Parathyroid adenoma (tissue), 2 donors: Measurements from ENCODE around the gene SNX24.
"Not testable (repeated sequence)": the region's sequence is repeated elsewhere in the genome, so short reads cannot be mapped to it uniquely, and the experiment has no call there.

Experiments used
- H2AFZ ChIP-seq: fragments of 300-600 bp; sonication (generic); one replicate; pipeline ENCODE4 v1.7.0; 2017; ENCODE audit warnings: antibody characterized with exemption, mild to moderate bottlenecking
- H3K27ac ChIP-seq: fragments of 300-600 bp; sonication (generic); one replicate; pipeline ENCODE4 v1.7.0; 2017
- H3K27me3 ChIP-seq: fragments of 300-600 bp; sonication (generic); one replicate; pipeline ENCODE4 v1.7.0; 2017; ENCODE audit warnings: low read length; ENCODE audit not compliant: control insufficient read depth, insufficient read depth
- H3K36me3 ChIP-seq: fragments of 300-600 bp; sonication (generic); one replicate; pipeline ENCODE4 v1.7.0; 2017; ENCODE audit warnings: low read length; ENCODE audit not compliant: control insufficient read depth, insufficient read depth
- H3K4me1 ChIP-seq: fragments of 300-600 bp; sonication (generic); one replicate; pipeline ENCODE4 v1.7.0; 2017; ENCODE audit warnings: control low read depth
- H3K4me2 ChIP-seq: fragments of 300-600 bp; sonication (generic); one replicate; pipeline ENCODE4 v1.7.0; 2017; ENCODE audit warnings: low read length
- H3K4me3 ChIP-seq: fragments of 300-600 bp; sonication (generic); one replicate; pipeline ENCODE4 v1.7.0; 2017; ENCODE audit warnings: low read depth, low read length
- H3K79me2 ChIP-seq: fragments of 300-600 bp; sonication (generic); one replicate; pipeline ENCODE4 v1.7.0; 2017; ENCODE audit warnings: control low read depth
- H3K9ac ChIP-seq: fragments of 300-600 bp; sonication (generic); one replicate; pipeline ENCODE4 v1.7.0; 2017; ENCODE audit warnings: mild to moderate bottlenecking
- H3K9me3 ChIP-seq: fragments of 300-600 bp; sonication (generic); one replicate; pipeline ENCODE4 v1.7.0; 2017; ENCODE audit warnings: low read length; ENCODE audit not compliant: control insufficient read depth
- TF ChIP-seq, protein P1 (sequence below): fragments of 300-600 bp; sonication (generic); IDR thresholded peaks from one replicate; pipeline ENCODE4 v1.7.0; 2017; ENCODE audit warnings: antibody characterized with exemption, mild to moderate bottlenecking
- donor health status: primary hyperparathyroidism.

SNX24 gene

DNA sequence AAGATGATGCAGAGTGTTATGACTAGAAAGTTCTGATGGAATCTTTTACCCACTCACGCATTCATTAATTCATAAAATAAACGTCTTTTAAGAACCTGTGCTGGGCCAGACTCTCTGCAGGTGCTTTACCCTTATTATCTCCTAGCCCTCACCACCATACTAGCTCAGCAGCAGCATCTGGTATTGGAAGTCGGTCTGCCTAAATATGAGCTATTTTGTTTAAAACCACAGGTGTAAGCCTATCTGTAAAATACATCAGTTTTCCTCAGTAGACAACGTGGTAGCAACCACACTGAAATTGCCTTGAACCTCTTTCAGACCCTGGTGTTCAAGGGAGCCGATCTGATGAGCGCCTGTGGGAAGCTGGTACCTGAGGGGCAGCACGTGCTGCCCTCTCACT, 121.7 kb downstream of the SNX24 start:
- H3K4me3 ChIP-seq, result no peak overlapping the region
- H3K9me3 ChIP-seq, result no peaks in the 10 kb centered on the region
- no peak overlapping the region for H3K4me2 ChIP-seq
- H2AFZ ChIP-seq, result no peak overlapping the region
- peaks cover 2% of the 10 kb centered on the region for H3K79me2 ChIP-seq
- no peaks in the 10 kb centered on the region for H3K36me3 ChIP-seq
- H3K27ac ChIP-seq, result no peak overlapping the region
- H3K4me1 ChIP-seq, result no peaks in the 10 kb centered on the region
- H3K9ac ChIP-seq, result no peak overlapping the region
- H3K27me3 ChIP-seq, result no peaks in the 10 kb centered on the region
- TF ChIP-seq, protein P1, sequence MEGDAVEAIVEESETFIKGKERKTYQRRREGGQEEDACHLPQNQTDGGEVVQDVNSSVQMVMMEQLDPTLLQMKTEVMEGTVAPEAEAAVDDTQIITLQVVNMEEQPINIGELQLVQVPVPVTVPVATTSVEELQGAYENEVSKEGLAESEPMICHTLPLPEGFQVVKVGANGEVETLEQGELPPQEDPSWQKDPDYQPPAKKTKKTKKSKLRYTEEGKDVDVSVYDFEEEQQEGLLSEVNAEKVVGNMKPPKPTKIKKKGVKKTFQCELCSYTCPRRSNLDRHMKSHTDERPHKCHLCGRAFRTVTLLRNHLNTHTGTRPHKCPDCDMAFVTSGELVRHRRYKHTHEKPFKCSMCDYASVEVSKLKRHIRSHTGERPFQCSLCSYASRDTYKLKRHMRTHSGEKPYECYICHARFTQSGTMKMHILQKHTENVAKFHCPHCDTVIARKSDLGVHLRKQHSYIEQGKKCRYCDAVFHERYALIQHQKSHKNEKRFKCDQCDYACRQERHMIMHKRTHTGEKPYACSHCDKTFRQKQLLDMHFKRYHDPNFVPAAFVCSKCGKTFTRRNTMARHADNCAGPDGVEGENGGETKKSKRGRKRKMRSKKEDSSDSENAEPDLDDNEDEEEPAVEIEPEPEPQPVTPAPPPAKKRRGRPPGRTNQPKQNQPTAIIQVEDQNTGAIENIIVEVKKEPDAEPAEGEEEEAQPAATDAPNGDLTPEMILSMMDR, result no peak

DNA sequence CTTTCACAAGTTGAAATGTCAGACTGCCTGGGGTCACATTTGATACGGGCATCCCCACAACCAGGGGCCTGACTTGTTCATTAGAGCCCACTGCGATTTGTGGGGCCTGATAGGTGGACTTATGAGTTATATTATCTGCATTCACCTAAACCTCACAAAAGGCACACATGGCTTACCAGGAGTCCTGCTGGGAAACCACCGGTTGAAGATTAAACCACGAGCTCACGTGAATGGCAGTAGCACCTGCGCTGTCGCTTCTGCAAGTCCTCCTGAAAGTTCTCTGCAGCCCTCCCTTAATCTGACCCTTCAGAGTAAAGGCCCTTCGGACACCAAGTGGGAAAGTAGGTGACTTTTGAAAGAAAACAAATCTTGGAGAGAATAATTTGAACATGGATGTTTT, 122.2 kb downstream of the SNX24 start:
- Histone ChIP-seq H3K27me3 (no peaks in the 10 kb centered on the region), H3K79me2 (peaks cover 2% of the 10 kb centered on the region), H2AFZ (no peak overlapping the region), H3K27ac (no peak overlapping the region), H3K4me3 (no peak overlapping the region), H3K9ac (no peak overlapping the region), H3K4me2 (no peak overlapping the region), H3K9me3 (no peaks in the 10 kb centered on the region), H3K4me1 (no peaks in the 10 kb centered on the region), H3K36me3 (no peaks in the 10 kb centered on the region)
- TF ChIP-seq, protein P1, result no peak

DNA sequence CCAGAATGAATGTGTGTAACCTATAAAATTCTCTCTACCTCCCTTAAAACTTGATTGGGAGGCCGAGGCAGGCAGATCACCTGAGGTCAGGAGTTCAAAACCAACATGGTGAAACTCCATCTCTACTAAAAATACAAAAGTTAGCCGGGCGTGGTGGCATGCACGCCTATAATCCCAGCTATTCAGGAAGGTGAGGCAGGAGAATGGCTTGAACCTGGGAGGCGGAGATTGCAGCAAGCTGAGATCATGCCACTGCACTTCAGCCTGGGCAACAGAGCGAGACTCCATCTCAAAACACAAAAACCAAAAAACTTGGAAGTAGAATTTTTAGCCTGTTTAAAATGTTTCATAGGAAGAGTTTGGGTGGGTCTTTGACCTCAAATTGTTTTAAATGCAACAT, 122.6 kb downstream of the SNX24 start:
- not testable (repeated sequence) for H3K27ac ChIP-seq, H2AFZ ChIP-seq, H3K4me3 ChIP-seq, H3K4me1 ChIP-seq, H3K27me3 ChIP-seq, H3K9ac ChIP-seq, H3K36me3 ChIP-seq, H3K4me2 ChIP-seq, H3K79me2 ChIP-seq, H3K9me3 ChIP-seq

DNA sequence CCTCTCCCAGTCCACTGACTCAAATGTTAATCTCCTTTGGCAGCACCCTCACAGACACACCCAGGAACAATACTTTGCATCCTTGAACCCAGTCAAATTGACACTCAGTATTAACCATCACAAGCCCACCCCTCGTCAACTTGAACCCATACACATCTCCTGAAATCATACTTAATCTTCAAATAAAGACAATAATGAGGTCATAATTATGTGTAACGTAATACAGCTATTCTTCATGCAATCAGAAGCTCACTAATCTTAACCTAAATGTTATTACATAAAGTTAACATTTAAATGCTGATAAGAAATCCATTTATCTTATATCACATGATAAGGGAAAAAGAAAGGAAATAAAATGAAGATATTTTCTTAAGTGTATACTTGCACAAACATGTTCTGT, 125.9 kb downstream of the SNX24 start:
- H3K9ac ChIP-seq, result no peak overlapping the region
- H3K79me2 ChIP-seq, result peaks cover 5% of the 10 kb centered on the region
- no peak overlapping the region for H3K4me2 ChIP-seq
- H2AFZ ChIP-seq, result no peak overlapping the region
- TF ChIP-seq, protein P1, result no peak
- no peaks in the 10 kb centered on the region for H3K9me3 ChIP-seq
- no peak overlapping the region for H3K4me3 ChIP-seq
- no peak overlapping the region for H3K27ac ChIP-seq
- no peaks in the 10 kb centered on the region for H3K27me3 ChIP-seq
- H3K4me1 ChIP-seq, result no peaks in the 10 kb centered on the region
- H3K36me3 ChIP-seq, result no peaks in the 10 kb centered on the region

DNA sequence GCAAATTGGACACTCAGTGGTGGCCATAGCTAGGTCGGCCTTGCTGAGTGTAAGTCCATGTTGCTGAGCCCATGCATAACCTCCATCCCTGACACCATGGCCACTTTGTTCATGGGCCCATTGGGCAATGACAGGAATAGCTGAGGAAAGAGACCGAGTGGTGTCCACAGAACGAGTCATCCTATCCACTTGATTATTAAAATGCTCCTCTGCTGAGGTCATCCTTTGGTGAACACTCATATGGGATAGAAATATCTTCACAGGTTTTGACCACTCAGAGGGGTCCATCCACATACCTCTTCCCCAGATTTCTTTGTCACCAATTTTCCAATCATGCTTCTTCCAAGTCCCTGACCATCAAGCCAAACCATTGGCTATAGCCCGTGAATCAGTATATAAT, 127.5 kb downstream of the SNX24 start:
- TF ChIP-seq, protein P1, result no peak
- Histone ChIP-seq H3K4me1 (no peaks in the 10 kb centered on the region), H3K27me3 (no peaks in the 10 kb centered on the region)

DNA sequence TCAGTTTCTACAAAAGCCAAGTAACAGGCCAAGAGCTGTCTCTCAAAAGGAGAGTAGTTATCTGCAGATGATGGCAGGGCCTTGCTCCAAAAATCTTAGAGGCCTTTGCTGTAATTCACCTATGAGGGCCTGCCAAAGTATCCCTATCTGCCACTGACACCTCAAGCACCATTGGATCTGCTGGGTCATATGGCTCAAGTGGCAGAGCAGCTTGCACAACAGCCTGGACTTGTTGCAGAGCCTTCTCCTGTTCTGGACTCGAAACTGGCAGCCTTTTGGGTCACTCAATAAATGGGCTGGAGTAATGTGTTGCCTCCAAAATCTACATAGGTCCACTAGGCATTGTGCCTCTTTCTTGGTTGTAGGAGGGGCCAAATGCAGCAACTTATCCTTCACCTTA, 128.3 kb downstream of the SNX24 start:
- H3K27ac ChIP-seq, H2AFZ ChIP-seq, H3K79me2 ChIP-seq, H3K36me3 ChIP-seq, H3K4me2 ChIP-seq, H3K9ac ChIP-seq, H3K4me3 ChIP-seq, H3K27me3 ChIP-seq, H3K4me1 ChIP-seq, H3K9me3 ChIP-seq: not testable (repeated sequence)

More for the DNA sequence above, 127.5 kb downstream of the SNX24 start:
- Histone ChIP-seq H3K4me2 (no peak overlapping the region), H3K9me3 (no peaks in the 10 kb centered on the region), H3K9ac (no peak overlapping the region), H3K36me3 (no peaks in the 10 kb centered on the region), H3K4me3 (no peak overlapping the region), H2AFZ (no peak overlapping the region), H3K79me2 (peaks cover 5% of the 10 kb centered on the region), H3K27ac (no peak overlapping the region)

DNA sequence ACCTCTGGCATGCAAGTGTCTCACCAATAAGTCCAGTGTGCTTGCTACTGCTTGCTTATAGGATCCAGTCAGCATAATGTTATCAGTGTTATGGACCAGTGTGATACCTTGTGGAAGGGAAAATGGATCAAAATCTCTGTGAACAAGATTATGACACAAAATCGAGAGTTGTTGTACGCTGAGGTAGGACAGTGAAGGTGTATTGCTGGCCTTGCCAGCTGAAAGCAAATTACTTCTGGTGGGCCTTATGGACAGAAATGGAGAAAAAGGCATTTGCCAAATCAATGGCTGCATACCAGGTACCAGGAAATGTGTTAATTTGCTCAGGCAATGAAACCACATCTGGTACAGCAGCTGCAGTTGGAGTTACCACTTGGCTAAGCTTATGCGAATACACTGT, 128.8 kb downstream of the SNX24 start:
- not testable (repeated sequence) for H3K4me3 ChIP-seq, H3K9me3 ChIP-seq, H3K4me1 ChIP-seq, H3K27ac ChIP-seq, H3K4me2 ChIP-seq, H3K9ac ChIP-seq, H3K27me3 ChIP-seq, H3K79me2 ChIP-seq, H3K36me3 ChIP-seq, H2AFZ ChIP-seq
